Stomach (tissue), 4 donors: ENCODE results near the gene RBMS3.

Experiments
- EP300 ChIP-seq: sonication (generic); formaldehyde crosslinking; IDR thresholded peaks from one replicate; pipeline ENCODE4 v1.6.1; 2017; ENCODE audit warnings: antibody characterized with exemption
- POLR2A ChIP-seq, 4 donors: fragments of 450-650 bp; IDR thresholded peaks; one replicate each; pipeline ENCODE4 v1.6.1; 2016; ENCODE audit warnings: antibody characterized with exemption in 4 of 4, control low read depth in 2 of 4, mild to moderate bottlenecking in 1 of 4, moderate library complexity in 1 of 4
- TF ChIP-seq, protein P1 (sequence below), 7 experiments: fragments of 450-650 bp in 4 of 7; fragments of 200-600 bp in 3 of 7; sonication (generic) in 3 of 7; IDR thresholded peaks; one replicate each; pipeline ENCODE4 v1.5.1; 2016 to 2019; ENCODE audit warnings: antibody characterized with exemption in 7 of 7, control low read depth in 2 of 7, mild to moderate bottlenecking in 1 of 7

DNA sequence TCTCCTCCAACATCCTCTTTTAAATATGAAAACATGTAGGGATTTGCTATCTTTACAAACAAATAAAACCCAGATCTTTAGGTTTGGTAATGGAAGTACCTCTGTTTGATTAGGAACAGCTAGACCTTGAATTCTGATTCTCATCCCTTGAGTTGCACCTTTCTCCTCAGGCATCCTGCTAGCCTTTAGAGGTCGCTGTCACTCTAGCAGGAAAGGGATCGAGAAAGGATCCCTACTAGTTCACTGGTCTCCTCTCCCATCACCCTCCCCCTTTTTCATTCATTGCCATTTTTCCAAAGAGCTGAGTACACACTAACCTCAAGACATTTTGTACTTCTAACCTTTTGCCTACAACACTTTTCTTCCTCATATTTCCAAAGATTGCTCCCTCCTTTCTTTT, 569.8 kb downstream of the RBMS3 start:
- TF ChIP-seq POLR2A (IDR thresholded peaks at IDR 0.05) (no peak), EP300 (no peak)
- TF ChIP-seq, protein P1, sequence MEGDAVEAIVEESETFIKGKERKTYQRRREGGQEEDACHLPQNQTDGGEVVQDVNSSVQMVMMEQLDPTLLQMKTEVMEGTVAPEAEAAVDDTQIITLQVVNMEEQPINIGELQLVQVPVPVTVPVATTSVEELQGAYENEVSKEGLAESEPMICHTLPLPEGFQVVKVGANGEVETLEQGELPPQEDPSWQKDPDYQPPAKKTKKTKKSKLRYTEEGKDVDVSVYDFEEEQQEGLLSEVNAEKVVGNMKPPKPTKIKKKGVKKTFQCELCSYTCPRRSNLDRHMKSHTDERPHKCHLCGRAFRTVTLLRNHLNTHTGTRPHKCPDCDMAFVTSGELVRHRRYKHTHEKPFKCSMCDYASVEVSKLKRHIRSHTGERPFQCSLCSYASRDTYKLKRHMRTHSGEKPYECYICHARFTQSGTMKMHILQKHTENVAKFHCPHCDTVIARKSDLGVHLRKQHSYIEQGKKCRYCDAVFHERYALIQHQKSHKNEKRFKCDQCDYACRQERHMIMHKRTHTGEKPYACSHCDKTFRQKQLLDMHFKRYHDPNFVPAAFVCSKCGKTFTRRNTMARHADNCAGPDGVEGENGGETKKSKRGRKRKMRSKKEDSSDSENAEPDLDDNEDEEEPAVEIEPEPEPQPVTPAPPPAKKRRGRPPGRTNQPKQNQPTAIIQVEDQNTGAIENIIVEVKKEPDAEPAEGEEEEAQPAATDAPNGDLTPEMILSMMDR (IDR thresholded peaks at IDR 0.05) = no peak
